ENCODE results near the gene CHD1L. TPM values are rescaled to one million over a fixed set of nuclear protein-coding genes. Genes with fewer than 3 reads are reported as not detected.

CHD1L gene
- total and polyA plus RNA-seq, 2 of the 13 experiments (the other 11 are each of a cell fraction or from before 2014, with no cell fraction given): 74.3 to 111 TPM

GRCh38 chr1:147238053-147238902, 4.2 kb upstream of the CHD1L start (continued):
- TF ChIP-seq ZNF609 (CRISPR knock-in tag; IDR thresholded peaks at IDR 0.05; ENCODE audit: borderline replicate concordance) (peak; percentile 90; the same call in 1 of the 2 replicates), MTA3 (CRISPR knock-in tag; IDR thresholded peaks at IDR 0.05) (no peak), KAT8 (CRISPR knock-in tag; IDR thresholded peaks at IDR 0.05) (no peak; the same call in 1 of the 2 replicates), NBN (conservative IDR thresholded peaks at IDR 0.05) (no peak), ZBTB37 (CRISPR knock-in tag; IDR thresholded peaks at IDR 0.05) (0 out of 2 replicates have a peak, but pooled peaks have one; percentile 39), ZFP1 (CRISPR knock-in tag; IDR thresholded peaks at IDR 0.05) (no peak), ZNF350 (CRISPR knock-in tag; IDR thresholded peaks at IDR 0.05; ENCODE audit: borderline replicate concordance, low read depth) (no peak), SOX6 (IDR thresholded peaks at IDR 0.05) (no peak), SOX6 (CRISPR knock-in tag; IDR thresholded peaks at IDR 0.05) (peak; percentile 94), XBP1 (CRISPR knock-in tag; IDR thresholded peaks at IDR 0.05) (no peak), TBP (CRISPR knock-in tag; IDR thresholded peaks at IDR 0.05) (no peak), ZIK1 (CRISPR knock-in tag; IDR thresholded peaks at IDR 0.05; ENCODE audit: borderline replicate concordance, low read depth) (no peak), RFX5 (IDR thresholded peaks at IDR 0.05; ENCODE audit: low read depth, low read length) (no peak), SIX1 (CRISPR knock-in tag; IDR thresholded peaks at IDR 0.05; ENCODE audit: borderline replicate concordance) (peak; percentile 87), TEF (CRISPR knock-in tag; IDR thresholded peaks at IDR 0.05) (peak; percentile 80; the same call in 1 of the 2 replicates), ZNF460 (CRISPR knock-in tag; IDR thresholded peaks at IDR 0.05; ENCODE audit: borderline replicate concordance) (no peak), FOXA1 (IDR thresholded peaks at IDR 0.05) (peak; percentile 76), FOXA1 (CRISPR knock-in tag; IDR thresholded peaks at IDR 0.05) (peak; percentile 89), ZNF12 (CRISPR knock-in tag; IDR thresholded peaks at IDR 0.05) (no peak), ZNF33A (CRISPR knock-in tag; IDR thresholded peaks at IDR 0.05; ENCODE audit: borderline replicate concordance) (peak; percentile 77; the same call in 1 of the 2 replicates), ASH2L (IDR thresholded peaks at IDR 0.05; ENCODE audit: insufficient read length, low read depth, low read length) (peak; percentile 59)
